HG02571 (cell line): ENCODE data around the gene CENPP.

ENCODE experiments used
- ATAC-seq: cut with Tn5 transposase; IDR thresholded peaks from one replicate; pipeline ENCODE4 v1.9.1; 2021; ENCODE audit warnings: mild to moderate bottlenecking, moderate library complexity; ENCODE audit not compliant: unreplicated experiment

CENPP gene

DNA sequence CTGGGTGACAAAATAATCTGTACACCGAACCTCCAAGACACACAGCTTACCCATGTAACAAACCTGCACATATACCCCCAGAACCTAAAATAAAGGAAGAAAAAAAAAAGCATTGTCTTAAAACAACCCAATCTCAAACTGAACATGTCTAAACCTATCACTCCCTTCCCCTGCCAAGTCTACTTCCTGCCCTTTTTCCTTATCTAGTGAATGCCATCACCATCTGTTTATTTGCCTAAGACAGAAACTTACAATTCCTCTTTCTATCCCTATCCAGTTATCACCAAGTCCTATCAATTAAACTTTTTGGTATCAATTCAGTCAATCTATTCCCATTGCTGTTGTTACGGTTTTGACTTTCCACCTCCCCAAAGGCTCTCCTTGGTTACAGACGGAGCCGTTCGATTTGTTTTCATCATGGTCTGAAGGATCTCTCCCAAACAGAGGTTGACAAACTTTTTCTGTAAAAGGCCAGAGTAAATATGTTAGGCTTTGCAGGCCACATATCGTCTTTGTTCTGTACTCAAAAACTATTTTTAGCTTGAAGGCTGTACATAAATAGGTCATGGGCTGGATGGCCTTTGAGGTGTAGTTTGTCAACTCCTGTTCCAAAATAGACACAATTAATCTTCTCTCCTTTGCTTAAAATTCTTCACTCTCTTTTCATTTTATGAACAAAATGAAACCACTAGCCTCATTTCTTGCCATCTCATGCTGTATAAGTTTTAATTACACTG is 12.7 kb upstream of the CENPP start:
- ATAC-seq, result no peak

DNA sequence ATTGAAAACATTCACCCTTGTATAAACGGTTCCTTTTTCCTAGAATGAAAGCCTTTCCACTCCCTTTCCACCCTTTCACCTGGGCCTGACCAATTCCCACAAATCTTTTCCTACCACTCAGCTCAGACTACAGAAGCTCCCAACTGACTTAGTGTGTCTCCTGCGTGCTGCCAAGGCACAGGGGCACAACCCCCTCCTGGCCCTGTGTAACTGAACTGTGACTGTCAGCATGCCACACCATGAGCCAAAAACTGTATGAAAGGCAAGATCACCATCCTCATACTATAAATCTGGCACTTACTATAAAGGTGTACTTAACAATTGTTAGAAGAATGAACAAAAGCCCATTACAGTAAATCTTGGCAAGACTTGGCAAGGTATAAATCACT is 12.1 kb upstream of the CENPP start:
- no peak for ATAC-seq

DNA sequence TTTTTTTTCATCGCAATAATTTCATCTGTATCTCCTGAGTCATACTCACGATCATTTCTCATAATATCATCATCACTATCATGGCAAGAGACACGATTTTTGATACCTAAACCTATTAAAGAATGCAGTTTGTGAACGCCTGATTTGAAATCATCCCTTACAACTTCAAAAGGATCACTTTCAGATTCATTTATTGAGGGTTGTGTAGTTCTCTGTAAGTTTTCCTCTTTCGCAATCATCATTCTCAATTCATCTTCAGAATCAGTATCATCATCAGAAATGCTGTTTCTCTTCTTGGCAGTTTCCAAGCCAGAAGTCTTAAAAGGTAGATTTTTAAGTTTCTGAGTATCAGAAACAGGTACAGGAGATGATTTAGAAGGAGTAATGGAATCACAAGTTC is 10.3 kb upstream of the CENPP start:
- no peak for ATAC-seq

DNA sequence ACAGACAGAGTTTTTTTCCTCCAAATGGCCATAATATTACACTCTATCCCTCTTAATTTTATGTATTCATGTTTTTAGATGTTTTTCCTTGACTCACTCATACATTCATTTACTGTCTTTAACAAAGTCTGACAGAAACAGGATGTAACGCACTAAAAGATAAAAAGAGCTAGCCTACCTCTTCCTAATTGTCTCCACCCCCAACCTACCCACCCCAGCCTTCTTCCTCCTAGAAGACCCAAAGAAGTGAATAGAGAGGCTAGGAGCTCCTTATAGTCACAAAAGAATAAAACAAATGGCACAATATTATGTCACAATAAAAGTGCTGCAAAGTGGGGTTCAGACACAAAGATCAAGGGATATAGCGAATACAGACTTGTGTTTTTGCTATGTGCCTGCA is 1.3 kb upstream of the CENPP start:
- ATAC-seq, result no peak

DNA sequence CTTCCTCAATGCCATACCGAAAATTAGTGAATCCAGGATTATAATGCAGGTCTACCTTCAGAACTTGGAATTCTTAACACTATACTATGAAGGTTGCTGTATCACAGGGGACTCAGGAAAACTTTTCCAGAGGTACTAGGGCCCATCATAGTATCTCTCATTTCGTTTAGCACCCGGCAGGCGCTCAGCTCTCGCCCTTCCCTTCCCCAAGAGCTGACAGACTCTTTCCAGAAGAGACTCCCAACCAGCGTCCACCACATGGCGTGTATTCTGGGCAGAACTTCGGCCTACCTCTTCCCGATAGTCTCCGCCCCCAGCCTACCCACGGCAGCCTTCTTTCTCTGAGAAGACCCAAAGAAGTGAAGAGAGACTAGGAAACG is 874 bp upstream of the CENPP start:
- ATAC-seq, result no peak

DNA sequence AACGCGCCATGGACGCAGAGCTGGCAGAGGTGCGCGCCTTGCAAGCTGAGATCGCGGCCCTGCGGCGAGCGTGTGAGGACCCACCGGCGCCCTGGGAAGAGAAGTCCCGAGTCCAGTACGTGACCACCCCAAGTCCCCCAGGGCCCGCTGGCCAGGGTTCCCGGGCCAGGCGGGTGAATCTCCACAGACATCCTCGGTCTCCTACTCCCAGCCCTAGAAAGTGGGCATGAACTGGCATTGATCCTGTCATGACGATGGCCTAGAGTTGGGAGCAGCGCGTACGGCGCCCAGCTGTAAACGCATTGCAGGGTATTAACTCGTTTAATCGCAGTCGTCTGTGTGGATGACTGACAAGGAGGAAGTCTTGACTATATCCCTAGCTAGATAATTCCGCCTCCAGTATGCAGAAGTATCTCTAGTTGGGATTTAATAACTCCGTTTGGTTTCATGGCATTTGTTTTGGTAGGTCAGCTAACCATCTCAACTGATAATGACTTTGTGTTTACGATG is 293 bp downstream of the CENPP start:
- ATAC-seq, result no peak

DNA sequence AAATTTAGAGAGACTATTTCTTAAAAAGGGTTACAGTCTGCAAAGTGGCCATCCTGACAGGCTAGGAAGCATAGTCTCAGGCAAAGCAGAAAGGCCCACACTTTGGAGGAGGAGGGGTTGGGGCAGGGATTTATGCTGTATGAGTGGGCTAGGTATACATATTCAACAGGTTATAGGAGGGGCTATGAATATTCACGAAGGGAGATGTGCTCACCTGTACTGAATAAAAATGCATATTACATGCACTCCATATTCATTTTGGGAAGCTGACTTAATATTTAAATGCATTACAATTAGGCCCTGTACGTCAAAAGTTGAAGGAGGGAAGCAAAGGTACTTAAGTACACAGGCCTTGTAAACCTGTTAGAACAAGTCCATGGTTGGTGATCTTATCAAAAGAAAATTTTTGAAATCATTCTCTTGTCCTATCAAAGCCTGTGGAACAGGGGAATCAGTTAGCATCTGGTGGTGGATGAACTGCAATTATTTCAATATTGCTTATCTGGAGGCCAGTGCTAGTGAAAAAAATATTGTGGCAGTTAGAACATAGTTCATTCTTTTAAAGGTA is 1.6 kb downstream of the CENPP start:
- ATAC-seq, result no peak

DNA sequence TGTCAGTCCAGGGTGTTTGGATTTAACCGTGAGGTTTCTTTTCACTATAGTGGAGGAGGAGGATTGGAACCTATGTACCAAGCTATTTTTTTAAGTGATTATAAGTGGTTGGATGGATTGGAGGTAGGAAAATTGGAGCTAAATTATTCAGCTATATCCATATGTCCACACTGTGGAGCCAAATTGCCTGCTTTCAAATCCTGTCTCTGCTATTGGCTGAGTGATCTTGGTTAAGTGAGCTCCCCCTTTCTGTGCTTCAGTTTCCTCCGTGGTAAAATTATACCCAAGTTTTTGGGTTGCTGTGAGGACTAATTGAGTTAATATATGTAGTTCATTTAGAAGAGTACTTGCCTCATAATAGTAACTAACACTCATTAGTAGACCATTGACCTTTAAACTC is 2.5 kb downstream of the CENPP start:
- no peak for ATAC-seq

DNA sequence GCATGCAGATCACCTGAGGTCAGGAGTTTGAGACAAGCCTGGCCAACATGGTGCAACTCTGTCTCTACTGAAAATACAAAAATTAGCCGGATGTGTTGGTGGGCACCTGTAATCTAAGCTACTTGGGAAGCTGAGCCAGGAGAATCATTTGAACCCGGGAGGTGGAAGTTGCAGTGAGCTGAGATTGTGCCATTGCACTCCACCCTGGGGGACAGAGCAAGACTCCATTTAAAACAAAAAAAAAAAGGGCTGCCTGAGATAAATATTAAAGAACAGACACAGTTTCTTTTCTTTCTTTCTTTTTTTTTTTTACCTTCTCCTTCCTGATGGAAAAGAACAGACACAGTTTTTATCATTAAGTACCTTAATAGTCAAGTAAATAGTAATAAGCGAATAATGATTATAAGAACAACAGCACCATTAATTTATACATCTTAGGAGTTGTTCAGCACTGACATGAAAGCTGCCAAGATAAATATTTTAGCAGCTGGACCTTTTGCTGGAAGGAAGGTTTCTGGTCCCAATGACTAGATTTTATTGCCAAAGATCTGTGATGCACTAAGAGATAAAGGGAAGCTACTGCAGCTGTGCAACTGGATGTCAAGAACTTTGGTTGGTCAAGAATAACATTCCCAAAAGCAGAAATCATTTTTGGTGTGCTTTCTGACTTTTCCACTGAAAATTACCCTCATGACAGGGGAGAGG is 7.0 kb downstream of the CENPP start:
- ATAC-seq, result no peak

DNA sequence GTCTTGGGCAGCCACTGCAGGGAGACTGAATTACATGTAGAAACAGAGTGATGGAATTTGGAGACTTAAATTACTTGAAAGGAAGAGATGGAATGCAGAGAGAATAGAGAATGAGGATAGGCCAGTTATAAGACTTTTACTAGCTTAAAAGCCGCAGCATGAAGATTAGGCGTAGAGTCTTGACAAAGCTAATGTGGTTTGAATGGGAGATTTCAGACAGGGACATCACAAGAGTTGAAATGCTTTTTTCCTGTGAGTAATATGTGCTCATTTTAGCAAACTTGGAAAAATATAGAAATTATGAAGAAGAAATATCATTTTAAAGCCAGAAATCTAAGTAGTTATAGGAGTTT is 7.5 kb downstream of the CENPP start:
- no peak for ATAC-seq

DNA sequence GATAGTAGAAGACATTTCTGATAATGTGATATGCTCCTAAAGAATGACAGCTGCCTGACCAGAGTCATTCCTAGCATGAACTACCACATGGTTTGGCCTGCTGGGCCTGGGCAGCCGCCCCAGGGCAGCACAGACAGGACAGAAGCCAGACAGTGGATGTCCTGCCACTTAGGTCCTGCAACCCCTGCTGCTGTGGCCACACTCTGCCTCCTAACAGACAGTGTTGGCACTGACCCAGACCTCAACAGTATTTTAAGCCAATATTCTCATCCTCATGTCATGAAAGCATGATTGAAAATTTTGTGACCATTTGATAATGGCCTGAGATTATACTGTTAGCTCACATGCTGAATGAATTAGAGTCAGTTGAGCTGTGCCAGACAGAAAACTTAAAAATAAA is 15.8 kb downstream of the CENPP start:
- ATAC-seq, result no peak

DNA sequence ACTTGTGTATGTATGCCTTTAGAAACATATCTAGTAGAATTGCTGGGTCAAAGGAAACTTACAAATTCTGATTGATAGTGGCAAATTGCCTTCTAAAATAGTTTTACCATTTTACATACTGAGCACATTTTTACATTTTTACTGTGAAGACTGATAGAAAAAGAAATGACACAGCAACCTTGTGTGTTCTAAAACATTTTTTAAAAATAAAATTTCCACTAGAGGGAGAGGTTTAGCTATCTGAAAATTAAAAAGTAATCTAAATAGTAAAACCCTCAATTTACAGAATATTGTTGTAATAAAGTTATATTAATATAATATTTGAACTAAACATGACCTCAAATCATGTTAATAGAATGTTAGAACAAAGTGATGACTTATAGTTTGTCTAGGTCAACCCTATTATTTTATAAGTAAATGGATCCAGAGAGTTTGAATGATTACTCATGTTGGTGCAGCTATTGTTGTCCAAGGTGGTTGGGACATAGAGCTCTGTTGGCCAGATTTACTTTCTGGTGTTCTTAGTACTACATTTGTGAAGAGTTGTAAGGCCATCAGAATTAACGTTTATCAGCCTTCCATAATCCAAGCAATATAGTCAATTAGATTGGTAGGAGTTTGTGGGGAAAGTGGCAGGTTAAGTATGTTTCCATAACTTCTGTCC is 17.2 kb downstream of the CENPP start:
- no peak for ATAC-seq

DNA sequence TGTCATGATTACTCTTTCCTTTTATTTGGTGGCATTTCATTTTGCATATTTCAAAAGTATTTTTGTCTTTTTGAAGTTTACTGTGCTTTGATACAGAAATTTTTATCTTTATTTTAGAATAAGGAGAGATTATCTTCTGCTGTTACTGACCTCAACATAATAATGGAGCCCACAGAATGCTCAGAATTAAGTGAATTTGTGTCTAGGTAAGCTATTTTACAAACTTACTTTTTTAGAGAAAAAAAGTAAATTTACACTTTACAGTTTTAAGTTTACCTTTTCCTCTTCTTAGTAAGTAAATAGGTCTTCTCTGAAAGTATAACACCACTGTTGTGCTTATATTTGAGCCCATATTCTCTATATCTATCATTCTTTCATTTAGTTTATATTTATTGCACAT is 19.8 kb downstream of the CENPP start:
- ATAC-seq, result no peak

DNA sequence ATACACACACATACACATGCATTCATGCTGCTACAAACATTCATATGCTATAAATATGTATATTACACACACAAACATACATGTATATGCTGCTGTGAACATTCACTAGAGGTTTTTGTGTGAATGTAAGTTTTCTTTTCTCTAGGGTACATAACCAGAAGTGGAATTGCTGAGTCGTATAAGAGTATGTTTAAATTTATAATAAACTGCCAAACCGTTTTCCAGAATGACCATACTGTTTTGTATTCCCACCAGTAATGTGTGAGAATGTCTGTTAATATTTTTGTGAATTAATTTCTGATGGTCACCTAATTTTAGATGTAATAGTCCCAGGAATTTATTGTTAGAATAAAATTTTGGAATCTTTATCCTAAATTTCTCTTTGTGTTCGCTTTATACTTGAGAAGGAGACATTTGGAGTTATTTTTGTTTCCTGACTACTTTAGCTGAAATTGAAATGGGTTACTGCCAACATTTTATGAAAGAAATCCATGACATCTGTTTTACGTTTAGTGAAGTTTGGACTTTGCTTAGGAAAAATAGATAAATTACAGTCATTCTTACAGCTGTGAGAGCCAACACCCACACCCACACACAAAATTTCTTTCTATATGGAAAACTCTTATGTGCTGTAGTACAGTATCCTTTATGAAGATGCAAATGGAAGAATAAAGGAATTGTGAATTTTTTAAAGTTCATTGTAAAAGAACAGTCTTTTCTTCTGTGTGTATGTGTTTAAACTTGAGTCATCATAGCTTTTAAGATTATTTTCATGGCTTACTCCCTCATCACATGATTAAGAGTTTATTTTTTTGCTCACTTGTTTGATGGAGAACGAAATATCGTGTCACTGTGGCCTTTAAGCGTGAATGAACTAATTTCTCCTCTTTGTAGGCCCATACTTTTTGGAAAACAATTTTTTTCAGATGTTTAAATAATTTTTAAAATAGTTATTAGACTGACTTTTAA is 24.3 kb downstream of the CENPP start:
- no peak for ATAC-seq

DNA sequence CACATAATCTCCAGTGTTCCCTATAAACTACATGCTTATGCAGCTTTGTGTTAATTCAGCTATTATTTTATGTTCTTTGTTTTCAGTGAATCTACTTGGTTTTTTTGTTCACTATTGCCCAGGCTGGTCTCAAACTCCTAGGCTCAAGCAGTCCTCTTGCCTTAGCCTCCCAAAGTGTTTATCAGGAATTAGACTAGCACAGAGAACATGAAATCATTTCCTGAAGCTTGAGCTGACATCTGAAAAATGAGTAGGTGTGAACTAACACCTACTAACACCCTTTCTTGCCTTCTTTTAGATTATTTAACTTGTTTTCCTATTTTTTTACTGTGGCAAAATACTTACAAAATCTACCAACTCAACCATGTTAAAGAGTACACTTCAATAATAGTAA is 25.0 kb downstream of the CENPP start:
- no peak for ATAC-seq

DNA sequence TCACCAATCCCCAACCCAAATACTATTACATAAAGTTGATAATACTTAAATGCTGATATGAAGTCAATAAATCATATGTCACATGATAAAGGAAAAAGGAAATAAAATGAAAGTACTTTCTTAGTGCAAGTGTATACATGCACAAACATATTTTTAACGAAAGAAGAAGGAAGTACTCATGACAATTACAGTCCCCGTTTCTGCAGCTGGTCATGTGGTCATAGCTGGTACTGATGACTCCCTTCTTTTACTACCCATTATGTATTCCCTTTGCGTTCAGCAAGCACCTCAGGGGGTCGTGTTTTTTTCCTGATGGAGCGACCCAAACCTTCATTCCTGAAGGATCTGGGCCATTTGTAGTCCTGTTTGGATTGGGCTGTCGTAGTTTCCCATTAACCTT is 27.3 kb downstream of the CENPP start:
- ATAC-seq, result no peak

DNA sequence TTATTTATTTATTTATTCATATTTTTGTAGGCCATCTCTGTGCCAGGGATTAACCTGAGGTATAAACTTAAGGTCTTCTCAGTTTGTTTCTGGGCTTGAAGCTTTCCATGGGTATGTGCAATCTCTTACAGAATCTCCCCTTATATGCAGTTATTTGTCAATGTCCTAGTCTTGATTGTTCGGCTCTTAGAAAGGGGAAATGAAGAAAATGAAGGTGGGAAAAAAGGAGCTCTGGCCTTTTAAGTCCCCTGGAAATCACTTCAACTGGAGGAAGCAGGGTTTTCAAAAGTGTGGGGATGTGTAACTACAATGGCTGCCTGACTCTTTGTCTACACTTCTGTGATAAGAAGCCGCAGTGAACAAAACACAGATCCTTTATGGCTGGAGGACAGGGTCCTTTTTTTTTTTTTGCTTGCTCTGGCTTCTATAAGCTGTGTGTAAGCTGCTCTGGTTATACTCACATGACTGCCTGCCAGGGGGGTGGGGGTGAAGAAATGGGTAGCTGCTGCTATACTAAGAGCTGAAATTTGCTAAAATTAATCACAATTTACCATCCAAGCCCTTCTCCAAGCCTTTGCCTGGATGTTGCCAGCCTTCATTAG is 33.7 kb downstream of the CENPP start:
- no peak for ATAC-seq

DNA sequence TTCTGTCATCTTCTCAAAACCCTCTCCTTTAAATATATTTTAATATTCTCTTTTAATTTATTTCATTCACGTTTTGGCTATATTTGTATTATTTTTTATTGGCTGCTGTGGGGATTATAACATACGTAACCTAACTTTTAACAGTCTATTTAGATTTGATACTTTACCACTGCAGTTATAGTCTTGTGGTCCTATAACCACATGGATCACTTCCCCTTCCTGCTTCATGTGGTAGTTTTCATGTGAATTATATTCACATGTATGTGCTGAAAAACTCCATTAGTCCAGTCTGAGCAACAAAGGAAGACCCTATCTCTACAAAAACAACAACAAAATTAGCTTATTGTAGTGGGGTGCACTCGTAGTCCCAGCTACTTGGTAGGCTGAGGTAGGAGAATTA is 34.3 kb downstream of the CENPP start:
- no peak for ATAC-seq

DNA sequence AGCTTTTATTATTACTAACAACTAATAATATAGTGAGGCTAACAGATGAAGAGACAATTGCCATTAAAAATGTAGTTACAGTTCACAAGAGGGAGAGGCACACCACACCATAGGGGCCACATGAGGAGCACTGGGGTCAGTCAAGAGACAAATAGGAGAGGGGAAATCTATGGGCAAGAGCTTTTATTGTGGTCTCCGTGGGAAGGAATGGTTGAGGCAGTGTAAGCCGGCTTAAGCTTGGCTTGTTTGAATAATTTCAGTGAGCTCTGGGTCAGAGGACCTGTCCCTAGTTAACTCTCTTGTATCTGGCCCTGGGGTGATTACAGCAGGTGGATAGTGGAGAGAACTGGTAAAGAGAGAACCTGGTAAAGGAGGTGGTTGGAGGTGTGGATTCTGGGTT is 43.3 kb downstream of the CENPP start:
- no peak for ATAC-seq

DNA sequence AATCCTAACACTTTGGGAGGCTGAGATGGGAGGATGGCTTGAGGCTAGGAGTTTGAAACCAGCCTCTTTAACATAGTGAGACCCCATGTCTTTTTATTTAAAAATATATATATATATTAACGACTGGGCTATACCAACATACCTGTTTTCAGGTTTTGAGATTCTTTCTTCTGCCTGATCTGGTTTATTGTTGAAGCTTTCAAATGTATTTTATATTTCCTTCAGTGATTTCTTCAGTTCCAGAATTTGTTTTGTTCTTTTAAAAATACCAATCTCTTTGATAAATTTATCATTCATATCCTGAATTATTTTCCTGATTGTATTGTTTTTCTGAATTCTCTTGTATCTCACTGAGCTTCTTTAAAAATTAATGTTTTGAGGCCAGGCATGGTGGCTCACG is 47.4 kb downstream of the CENPP start:
- no peak for ATAC-seq
